OCI-M2 (cell line): ENCODE measurements around the gene CCR5.
"Not testable (repeated sequence)": the region's sequence is repeated elsewhere in the genome, so short reads cannot be mapped to it uniquely, and the experiment has no call there.

Experiments used
- DNase-seq: peaks from one replicate; lab custom pipeline; 2025; ENCODE audit not compliant: unreplicated experiment; lab: John Stamatoyannopoulos, UW

The CCR5 gene

DNA sequence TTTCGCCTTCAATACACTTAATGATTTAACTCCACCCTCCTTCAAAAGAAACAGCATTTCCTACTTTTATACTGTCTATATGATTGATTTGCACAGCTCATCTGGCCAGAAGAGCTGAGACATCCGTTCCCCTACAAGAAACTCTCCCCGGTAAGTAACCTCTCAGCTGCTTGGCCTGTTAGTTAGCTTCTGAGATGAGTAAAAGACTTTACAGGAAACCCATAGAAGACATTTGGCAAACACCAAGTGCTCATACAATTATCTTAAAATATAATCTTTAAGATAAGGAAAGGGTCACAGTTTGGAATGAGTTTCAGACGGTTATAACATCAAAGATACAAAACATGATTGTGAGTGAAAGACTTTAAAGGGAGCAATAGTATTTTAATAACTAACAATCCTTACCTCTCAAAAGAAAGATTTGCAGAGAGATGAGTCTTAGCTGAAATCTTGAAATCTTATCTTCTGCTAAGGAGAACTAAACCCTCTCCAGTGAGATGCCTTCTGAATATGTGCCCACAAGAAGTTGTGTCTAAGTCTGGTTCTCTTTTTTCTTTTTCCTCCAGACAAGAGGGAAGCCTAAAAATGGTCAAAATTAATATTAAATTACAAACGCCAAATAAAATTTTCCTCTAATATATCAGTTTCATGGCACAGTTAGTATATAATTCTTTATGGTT, at the start of gene CCR5:
CCR5 (plus strand) TSS at position 108 of the 680 bp plus-strand sequence. CDS start 1,957 bp downstream, outside the sequence.
- DNase-seq, result no peak

DNA sequence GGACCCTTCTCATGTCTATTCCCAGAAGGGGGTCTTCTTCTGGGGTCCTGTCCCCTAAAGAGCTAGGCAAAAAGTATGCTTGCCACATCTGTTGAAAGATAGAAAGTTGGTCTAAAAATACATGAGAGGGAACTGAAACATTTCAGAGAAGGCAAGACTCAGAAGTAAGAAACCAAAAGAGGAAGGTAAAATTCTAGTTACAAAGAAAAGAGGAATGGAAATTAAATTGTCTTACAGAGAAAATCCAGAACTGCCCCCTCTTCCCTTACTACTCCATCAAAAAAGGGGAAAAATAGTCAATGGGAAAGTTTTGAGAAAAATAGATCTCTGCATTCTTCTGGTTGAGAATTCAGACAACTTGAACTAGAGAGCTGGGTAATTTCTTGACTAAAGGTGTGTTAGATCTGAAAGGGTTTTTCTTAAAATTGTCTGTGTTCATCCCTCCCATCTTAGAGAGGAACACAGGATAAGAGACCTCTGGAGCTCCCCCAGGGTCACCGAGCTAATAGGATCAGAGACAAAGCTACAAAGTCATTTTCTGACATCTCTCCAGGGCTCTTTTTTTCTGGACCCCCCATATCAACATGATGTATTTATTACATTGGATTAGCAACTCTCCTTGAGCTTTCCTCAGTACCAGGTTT, 49.2 kb upstream of the CCR5 start:
- DNase-seq, result no peak

DNA sequence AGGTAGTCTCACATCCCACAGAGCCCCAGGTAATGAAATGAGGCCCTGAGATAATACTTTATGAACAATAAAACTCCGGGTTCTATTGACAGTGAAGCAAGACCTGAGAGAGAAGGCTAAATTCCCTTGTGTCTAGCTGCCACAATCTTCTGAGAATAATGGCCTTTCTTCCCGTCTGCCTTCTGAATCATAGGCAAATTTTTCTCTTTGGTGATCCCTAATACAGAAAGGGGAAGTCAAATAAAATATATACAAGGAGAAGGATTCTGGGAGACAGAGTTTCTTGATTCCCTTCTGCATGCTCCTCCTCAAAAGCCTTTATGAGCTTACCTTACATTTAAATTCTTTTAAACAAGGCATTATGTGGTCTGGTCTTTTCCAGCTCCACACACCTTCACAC, 46.7 kb upstream of the CCR5 start:
- DNase-seq, result no peak

- no peak for DNase-seq
Measured at GRCh38 chr3:46325645-46326300, 45.0 kb upstream of the CCR5 start.

GRCh38 chr3:46330676-46331075, 40.1 kb upstream of the CCR5 start:
- DNase-seq, result not testable (repeated sequence)

DNA sequence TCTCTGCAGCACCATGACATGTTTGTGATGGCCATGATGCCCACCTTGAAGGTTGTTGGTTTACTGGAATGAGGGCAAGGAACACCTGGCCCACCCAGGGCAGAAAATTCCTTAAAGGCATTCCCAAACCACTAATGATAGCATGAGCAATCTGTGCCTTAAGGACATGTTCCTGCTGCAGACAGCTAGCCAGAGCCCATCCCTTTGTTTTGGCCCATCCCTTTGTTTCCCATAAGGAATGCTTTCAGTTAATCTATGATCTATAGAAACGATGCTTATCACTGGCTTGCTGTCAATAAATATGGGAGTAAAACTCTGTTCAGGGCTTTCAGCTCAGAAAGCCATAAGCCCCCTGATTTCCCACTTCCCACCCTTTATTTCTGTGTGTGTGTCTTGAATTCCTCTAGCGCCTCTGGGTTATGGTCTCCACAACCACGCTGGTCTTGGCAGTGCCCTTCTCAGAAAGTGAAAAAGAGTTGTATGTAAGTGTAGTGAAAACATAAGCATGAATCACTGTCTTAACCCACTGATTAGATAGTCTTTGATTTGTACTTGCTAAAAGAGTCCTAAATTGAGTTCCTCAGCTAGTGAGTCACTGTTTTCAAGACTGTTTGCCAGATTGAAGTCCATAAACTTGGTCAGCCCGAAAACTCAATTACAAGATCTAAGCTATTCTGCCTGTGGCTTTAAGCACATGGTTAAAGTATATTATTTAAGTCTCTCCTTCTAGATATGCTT, 35.8 kb upstream of the CCR5 start:
- no peak for DNase-seq

DNA sequence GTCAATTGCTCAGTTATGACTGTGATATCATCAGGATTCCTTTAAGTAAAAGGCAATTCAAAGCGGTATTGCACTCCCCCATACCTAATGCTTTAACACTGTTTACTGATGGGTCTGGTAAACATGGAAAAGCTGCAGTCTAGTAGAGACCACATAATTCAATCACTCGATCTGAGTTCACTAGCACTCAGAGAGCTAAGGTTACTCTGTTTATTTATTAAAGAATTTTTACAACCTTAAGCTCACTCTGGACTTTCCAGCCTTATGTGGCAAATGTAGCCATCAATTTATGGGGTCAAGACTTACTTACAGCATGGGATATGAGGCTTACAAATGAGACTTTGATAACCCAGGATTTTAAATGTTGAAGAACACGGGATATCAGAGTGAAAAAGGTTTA, 35.2 kb upstream of the CCR5 start:
- DNase-seq, result no peak

DNA sequence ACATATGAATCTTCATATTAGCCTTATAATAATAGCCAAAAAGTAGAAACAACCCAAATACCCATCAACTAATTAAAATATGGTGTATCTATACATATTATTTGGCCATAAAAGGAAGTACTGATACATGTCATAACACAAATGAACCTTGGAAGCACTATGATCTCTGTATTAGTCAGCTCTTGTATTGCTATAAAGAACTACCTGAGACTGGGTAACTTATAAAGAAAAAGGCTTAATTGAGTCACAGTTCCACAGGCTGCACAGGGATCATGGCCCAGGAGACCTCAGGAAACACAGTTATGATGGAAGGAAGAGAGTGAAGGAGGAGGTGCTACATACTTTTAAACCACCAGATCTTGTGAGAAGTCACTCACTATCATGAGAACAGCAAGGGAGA, 32.8 kb upstream of the CCR5 start:
- no peak for DNase-seq

GRCh38 chr3:46338840-46339239, 31.9 kb upstream of the CCR5 start:
- no peak for DNase-seq

GRCh38 chr3:46344476-46344875, 26.3 kb upstream of the CCR5 start:
- DNase-seq, result no peak

GRCh38 chr3:46348823-46349482, 21.8 kb upstream of the CCR5 start:
- no peak for DNase-seq

DNA sequence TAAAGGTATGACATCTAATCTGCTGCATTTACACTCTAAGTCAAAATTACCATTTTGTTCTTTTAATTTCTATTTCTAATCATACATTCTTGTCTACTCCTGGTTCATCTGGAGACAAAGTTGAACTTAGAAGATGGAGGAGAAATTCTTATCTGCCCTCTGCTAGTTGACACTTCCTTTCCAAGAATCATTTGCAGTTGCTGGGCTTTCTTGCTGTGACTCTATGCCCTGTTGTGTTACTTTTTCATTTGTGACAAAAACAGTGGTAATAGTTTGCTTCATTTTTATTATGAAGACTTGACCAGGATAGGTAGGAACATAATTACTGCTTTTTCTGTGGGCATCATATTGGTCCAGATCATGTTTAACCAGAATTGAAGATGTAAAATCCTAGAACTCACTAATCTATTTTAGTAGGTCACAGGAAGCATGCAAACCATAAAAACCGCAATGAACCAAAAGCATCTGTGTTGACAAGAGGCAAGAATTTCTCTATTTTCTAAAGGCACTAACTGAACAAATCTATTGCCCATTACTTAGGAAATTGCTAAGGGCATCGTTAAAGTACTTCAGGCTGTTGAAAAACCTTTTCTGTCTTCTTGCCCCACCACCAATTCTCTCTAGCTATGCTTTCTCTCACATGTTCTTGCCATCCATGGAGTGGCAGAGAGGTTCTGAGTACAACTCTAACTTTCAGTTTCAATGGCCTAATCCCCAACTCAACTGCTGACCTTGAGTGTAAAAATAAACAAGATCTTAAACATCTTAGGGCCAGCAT, 21.1 kb upstream of the CCR5 start:
- no peak for DNase-seq

DNA sequence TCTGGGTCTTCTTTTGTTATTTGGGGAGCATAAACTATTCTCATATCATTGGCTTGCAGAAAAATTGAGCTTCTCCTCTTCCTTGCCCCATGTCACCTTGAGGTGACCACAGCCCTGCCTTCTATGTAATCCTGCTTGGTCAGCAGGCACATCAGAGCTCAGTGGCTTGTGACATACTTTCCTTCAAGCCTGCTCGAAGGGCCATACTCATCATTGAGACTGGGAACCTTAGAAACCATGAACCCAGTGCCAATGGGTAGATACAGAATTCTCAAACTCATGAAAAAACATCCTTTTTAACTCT, 20.5 kb upstream of the CCR5 start:
- DNase-seq, result no peak

GRCh38 chr3:46351646-46352045, 19.1 kb upstream of the CCR5 start:
- DNase-seq, result no peak

- no peak for DNase-seq
Measured at GRCh38 chr3:46353090-46353489, 17.7 kb upstream of the CCR5 start.

DNA sequence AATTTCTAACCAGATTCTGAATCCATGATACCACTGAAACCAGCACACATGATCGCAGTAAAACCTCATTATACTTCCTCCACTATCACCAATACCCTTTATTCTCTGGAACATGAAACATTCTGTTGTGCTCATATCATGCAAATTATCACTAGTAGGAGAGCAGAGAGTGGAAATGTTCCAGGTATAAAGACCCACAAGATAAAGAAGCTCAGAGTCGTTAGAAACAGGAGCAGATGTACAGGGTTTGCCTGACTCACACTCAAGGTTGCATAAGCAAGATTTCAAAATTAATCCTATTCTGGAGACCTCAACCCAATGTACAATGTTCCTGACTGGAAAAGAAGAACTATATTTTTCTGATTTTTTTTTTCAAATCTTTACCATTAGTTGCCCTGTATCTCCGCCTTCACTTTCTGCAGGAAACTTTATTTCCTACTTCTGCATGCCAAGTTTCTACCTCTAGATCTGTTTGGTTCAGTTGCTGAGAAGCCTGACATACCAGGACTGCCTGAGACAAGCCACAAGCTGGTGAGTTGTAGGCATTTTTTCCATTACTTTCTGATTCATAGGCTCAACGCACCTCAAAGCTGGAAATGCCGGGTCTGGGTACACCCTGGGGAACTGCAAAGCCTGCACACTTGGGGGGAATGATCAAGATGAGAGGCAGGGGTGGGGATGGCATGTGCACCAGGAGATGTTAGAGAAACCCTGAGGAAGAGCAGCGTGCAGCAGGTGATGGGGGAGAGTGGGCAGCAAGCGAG, 16.9 kb upstream of the CCR5 start, which contains the start of gene CCR2:
CCR2 (plus strand) TSS at position 465 of the 764 bp plus-strand sequence. CDS start 3,417 bp downstream, outside the sequence.
- DNase-seq, result no peak

DNA sequence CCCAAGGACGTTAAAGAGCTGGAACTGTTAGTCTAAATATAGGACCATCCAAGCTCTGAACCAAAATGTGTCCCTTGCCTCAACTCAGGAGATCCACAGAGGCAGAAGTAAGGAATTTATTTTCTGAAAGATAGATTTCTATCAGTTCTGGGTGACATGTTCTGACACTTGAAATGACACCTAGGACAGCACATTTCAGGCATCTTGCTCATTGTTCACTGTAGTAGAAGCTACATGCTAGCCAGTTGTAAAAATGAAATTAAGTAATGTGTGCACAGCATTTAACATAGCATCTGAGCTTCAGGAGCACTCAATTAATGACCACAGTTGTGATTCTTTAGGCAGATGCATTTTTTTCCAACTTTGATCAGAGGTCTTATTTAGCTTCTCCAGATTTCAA, 16.3 kb upstream of the CCR5 start:
- no peak for DNase-seq

GRCh38 chr3:46354984-46355383, 15.8 kb upstream of the CCR5 start:
- no peak for DNase-seq

DNA sequence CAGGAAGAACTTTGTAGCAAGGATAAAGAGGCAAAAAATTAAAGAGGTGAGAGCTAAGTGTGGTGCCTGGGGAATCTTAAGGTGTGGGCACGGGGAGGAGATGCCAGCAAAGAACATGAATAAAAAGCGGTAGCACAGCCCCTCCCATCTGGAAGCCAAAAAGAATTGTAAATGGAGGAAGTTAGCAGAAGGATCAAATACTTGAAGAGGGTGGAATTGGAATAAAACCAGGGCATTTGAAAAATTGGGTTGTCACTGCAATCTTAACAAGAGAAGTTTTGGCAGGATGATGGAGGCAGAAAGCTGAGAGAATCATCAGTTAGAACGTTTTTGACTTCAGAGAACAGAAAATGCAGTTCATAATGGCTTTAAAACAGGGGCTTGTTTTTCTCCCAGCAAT, 14.5 kb upstream of the CCR5 start:
- DNase-seq, result no peak

- DNase-seq, result no peak
Measured at GRCh38 chr3:46356909-46357308, 13.8 kb upstream of the CCR5 start.
